B cell (primary cell): Measurements from ENCODE around the gene ZNF441. TPM values are rescaled to one million over a fixed set of nuclear protein-coding genes. Genes with fewer than 3 reads are reported as not detected.

Experiments used
- ATAC-seq: fragments of 200-7000 bp; cut with Tn5 transposase; one replicate; pipeline ENCODE4 v1.10.0; 2021; ENCODE audit warnings: low read depth, mild to moderate bottlenecking, moderate number of reproducible peaks, moderate library complexity
- CTCF ChIA-PET: fragments of 350-600 bp; sonication (Branson Sonifier 250); formaldehyde crosslinking; loops from one replicate; lab custom pipeline; 2021; ENCODE audit warnings: antibody characterized with exemption, inconsistent platforms; lab: Charles Lee
- POLR2A ChIA-PET: fragments of 350-600 bp; sonication (Branson Sonifier 250); formaldehyde crosslinking; loops from one replicate; lab custom pipeline; 2021; ENCODE audit warnings: antibody characterized with exemption; lab: Charles Lee
- DNase-seq: peaks from one replicate; pipeline ENCODE4 v3.0.0; 2013
- H2AFZ ChIP-seq: 2 replicates; pipeline ENCODE4 v1.6.1; 2012; ENCODE audit warnings: mild to moderate bottlenecking, low read depth, low read length; ENCODE audit not compliant: insufficient read depth, poor library complexity, severe bottlenecking
- H3K27ac ChIP-seq, 2 donors: 1 replicate in 1 of 2; 2 replicates in 1 of 2; pipeline ENCODE4 v1.5.1; 2012 to 2013; ENCODE audit warnings: low read length in 2 of 2, mild to moderate bottlenecking in 2 of 2, moderate library complexity in 1 of 2
- H3K27me3 ChIP-seq, 4 experiments: fragments of 200-600 bp in 1 of 4; sonication (generic) in 1 of 4; replicated peaks in 1 of 4; 1 replicate in 2 of 4; 2 replicates in 2 of 4; pipeline versions ENCODE4 v1.6.1 to v1.7.0; 2013 to 2016; ENCODE audit warnings: low read length in 3 of 4, mild to moderate bottlenecking in 2 of 4, mixed read lengths in 1 of 4, moderate library complexity in 1 of 4; ENCODE audit not compliant: insufficient read depth in 4 of 4, control insufficient read depth in 3 of 4; ENCODE audit errors: control extremely low read depth in 1 of 4
- H3K36me3 ChIP-seq, 2 experiments: replicated peaks in 1 of 2; 1 replicate in 1 of 2; 2 replicates in 1 of 2; pipeline versions ENCODE4 v1.6.1 to v1.7.1; 2013; ENCODE audit warnings: low read length in 1 of 2; ENCODE audit not compliant: insufficient read depth in 2 of 2, control insufficient read depth in 1 of 2; ENCODE audit errors: control extremely low read depth in 1 of 2, extremely low read depth in 1 of 2
- H3K4me1 ChIP-seq, 2 donors: fragments of 200-600 bp in 1 of 2; sonication (generic) in 1 of 2; 1 replicate in 1 of 2; 2 replicates in 1 of 2; pipeline versions ENCODE4 v1.5.1 to v1.6.1; 2013 to 2017; ENCODE audit warnings: low read length in 2 of 2; ENCODE audit not compliant: control insufficient read depth in 2 of 2, insufficient read depth in 2 of 2
- H3K4me2 ChIP-seq: replicated peaks from 2 replicates; pipeline ENCODE3; 2012; ENCODE audit warnings: mild to moderate bottlenecking, low read depth, low read length; ENCODE audit not compliant: poor library complexity, severe bottlenecking
- H3K4me3 ChIP-seq, 5 experiments: fragments of 200-600 bp in 1 of 5; sonication (generic) in 1 of 5; 1 replicate in 3 of 5; 2 replicates in 2 of 5; pipeline versions ENCODE4 v1.5.1 to v1.7.0; 2011 to 2016; ENCODE audit warnings: low read length in 4 of 5, mild to moderate bottlenecking in 4 of 5, low read depth in 2 of 5, control low read depth in 1 of 5, moderate library complexity in 1 of 5; ENCODE audit not compliant: insufficient read depth in 1 of 5; ENCODE audit errors: control extremely low read depth in 1 of 5, extremely low read depth in 1 of 5
- H3K79me2 ChIP-seq: fragments of 200-600 bp; sonication (generic); one replicate; pipeline ENCODE4 v1.6.0; 2016; ENCODE audit warnings: low read length; ENCODE audit not compliant: control insufficient read depth, insufficient read depth
- H3K9ac ChIP-seq: fragments of 200-600 bp; sonication (generic); 2 replicates; pipeline ENCODE4 v1.6.1; 2017; ENCODE audit warnings: mild to moderate bottlenecking, low read length, moderate library complexity
- H3K9me3 ChIP-seq, 3 donors: one replicate each; pipeline versions ENCODE4 v1.6.1 to v1.7.1; 2013; ENCODE audit warnings: low read length in 2 of 3; ENCODE audit not compliant: control insufficient read depth in 2 of 3, insufficient read depth in 1 of 3; ENCODE audit errors: control extremely low read depth in 1 of 3
- H4K20me1 ChIP-seq: 2 replicates; pipeline ENCODE4 v1.6.0; 2012; ENCODE audit warnings: mild to moderate bottlenecking, low read length; ENCODE audit not compliant: insufficient read depth, control insufficient read depth, poor library complexity, severe bottlenecking
- H3K27ac Mint-ChIP-seq: one replicate; pipeline ENCODE4 v1.8.0; 2021; ENCODE audit warnings: mixed read lengths
- H3K27me3 Mint-ChIP-seq: one replicate; pipeline ENCODE4 v1.8.0; 2021; ENCODE audit warnings: mixed read lengths
- H3K4me1 Mint-ChIP-seq: one replicate; pipeline ENCODE4 v1.8.0; 2021; ENCODE audit warnings: mixed read lengths
- H3K4me3 Mint-ChIP-seq: one replicate; pipeline ENCODE4 v1.8.0; 2021; ENCODE audit warnings: mixed read lengths
- H3K9me3 Mint-ChIP-seq: one replicate; pipeline ENCODE4 v1.8.0; 2022; ENCODE audit warnings: mixed read lengths; ENCODE audit not compliant: insufficient read depth
- CTCF ChIP-seq: fragments of 200-600 bp; IDR thresholded peaks from one replicate; pipeline ENCODE4 v1.8.0; 2022; ENCODE audit warnings: antibody characterized with exemption, mild to moderate bottlenecking
- EZH2 ChIP-seq: IDR thresholded peaks from 2 replicates; pipeline ENCODE4 v1.6.1; 2012; ENCODE audit warnings: borderline replicate concordance, low read depth, mild to moderate bottlenecking, moderate library complexity, low read length; ENCODE audit not compliant: insufficient read depth, poor library complexity, severe bottlenecking
- WGBS: methylation state at CpG from one replicate; pipeline ENCODE4 v1.1.5; 2013; ENCODE audit warnings: missing lambda C conversion rate; ENCODE audit not compliant: insufficient coverage; 5-methylcytosine and 5-hydroxymethylcytosine counted together
- intact Hi-C: fragments of 100-400 bp; cut with micrococcal nuclease; formaldehyde crosslinking; loops from one replicate; pipeline ENCODE4 v1.10.0; 2022
- polyA plus RNA-seq: library from polyadenylated mRNA; depleted of rRNA; stranded (reverse); fragments of >200 nt; gene quantifications from 2 replicates; pipeline ENCODE4 v1.2.3, GENCODE V29; 2012
- total RNA-seq, 2 donors: library from RNA; stranded (reverse); fragments of 120-200 nt in 1 of 2; gene quantifications; 1 replicate in 1 of 2; 2 replicates in 1 of 2; pipeline versions ENCODE4 v1.2.3 to v1.2.4, GENCODE V29; 2013 to 2022

ZNF441 gene
- total and polyA plus RNA-seq, 2 donors (not counting 1 experiment from before 2014, with no cell fraction given), result 7.4 to 43.5 TPM

- no peaks in the 10 kb centered on the region for H4K20me1 ChIP-seq
- Mint-ChIP-seq H3K4me1 (no peaks in the 10 kb centered on the region), H3K9me3 (peaks cover 22% of the 10 kb centered on the region), H3K4me3 (no peak overlapping the region), H3K27ac (no peak overlapping the region), H3K27me3 (peaks cover 34% of the 10 kb centered on the region)
- no peak overlapping the region for H2AFZ ChIP-seq
- no peaks in the 10 kb centered on the region for H3K79me2 ChIP-seq
- POLR2A ChIA-PET, result no interaction called here
- no CpG with 5 or more reads among the region's 1 CpG for WGBS
- no peak overlapping the region for H3K4me2 ChIP-seq
- ATAC-seq (no peak), DNase-seq (no peak)
- no peaks in the 10 kb centered on the region for H3K36me3 ChIP-seq
- H3K4me3 ChIP-seq, result no peak overlapping the region
- no peak overlapping the region for H3K9ac ChIP-seq
- H3K27me3 ChIP-seq, result no peaks in the 10 kb centered on the region
- no peaks in the 10 kb centered on the region for H3K4me1 ChIP-seq
- CTCF ChIA-PET, result no interaction called here
- no peak overlapping the region for H3K27ac ChIP-seq
- intact Hi-C loops, result no loop called here
- H3K9me3 ChIP-seq, result peaks cover 9 to 25% (median 11%) of the 10 kb centered on the region in 3 donors
- TF ChIP-seq CTCF, result no peak
- TF ChIP-seq EZH2, result no peak
These were observed 9.8 kb upstream of the ZNF441 start for GRCh38 chr19:11756965-11757364.

- no peak overlapping the region for H2AFZ ChIP-seq
- no peak overlapping the region for H3K4me3 Mint-ChIP-seq
- no peak overlapping the region for H3K9ac ChIP-seq
- H3K79me2 ChIP-seq, result no peaks in the 10 kb centered on the region
- no peak overlapping the region for H3K4me3 ChIP-seq
- H3K4me1 Mint-ChIP-seq, result no peaks in the 10 kb centered on the region
- no peak overlapping the region for H3K4me2 ChIP-seq
- POLR2A ChIA-PET, result no interaction called here
- H3K9me3 ChIP-seq, result peaks cover 9 to 27% (median 18%) of the 10 kb centered on the region in 3 donors
- H3K36me3 ChIP-seq, result no peaks in the 10 kb centered on the region
- peaks cover 19% of the 10 kb centered on the region for H3K27me3 Mint-ChIP-seq
- H3K9me3 Mint-ChIP-seq, result peaks cover 21% of the 10 kb centered on the region
- no peak for DNase-seq
- H3K27ac Mint-ChIP-seq, result no peak overlapping the region
- TF ChIP-seq EZH2, result no peak
- TF ChIP-seq CTCF, result no peak
- 85% methylated on average over 3 of the region's 7 CpGs for WGBS
- no peak for ATAC-seq
- no peaks in the 10 kb centered on the region for H3K4me1 ChIP-seq
- intact Hi-C loops, result no loop called here
- CTCF ChIA-PET, result no interaction called here
- no peaks in the 10 kb centered on the region for H3K27me3 ChIP-seq
- no peaks in the 10 kb centered on the region for H4K20me1 ChIP-seq
- no peak overlapping the region for H3K27ac ChIP-seq
These were observed 7.0 kb upstream of the ZNF441 start for GRCh38 chr19:11759805-11760204.
